Neural cell (in vitro differentiated cells): ENCODE measurements around the gene MACROH2A1. TPM values are rescaled to one million over a fixed set of nuclear protein-coding genes. Genes with fewer than 3 reads are reported as not detected.

ENCODE experiments used
- H2AFZ ChIP-seq: fragments of 200-600, 300-800 bp; sonication (generic), shearing (Covaris generic); 2 replicates; pipeline ENCODE4 v1.6.0; 2014; ENCODE audit warnings: low read depth, mild to moderate bottlenecking, antibody characterized with exemption, low read length, moderate library complexity
- H3F3A ChIP-seq: fragments of 200-600 bp; shearing (Covaris generic); 2 replicates; pipeline ENCODE4 v1.6.1; 2016; ENCODE audit warnings: mild to moderate bottlenecking, moderate library complexity, mixed read lengths, antibody characterized with exemption, low read length; ENCODE audit not compliant: insufficient read depth, poor library complexity, severe bottlenecking
- H3K27ac ChIP-seq: fragments of 200-600, 300-800 bp; sonication (generic), shearing (Covaris generic); 2 replicates; pipeline ENCODE4 v1.5.1; 2014; ENCODE audit warnings: mild to moderate bottlenecking, low read length, moderate library complexity
- H3K27me3 ChIP-seq: fragments of 300-800, 200-600 bp; sonication (generic), shearing (Covaris generic); 2 replicates; pipeline ENCODE4 v1.6.0; 2014; ENCODE audit warnings: mild to moderate bottlenecking, low read depth, low read length, moderate library complexity; ENCODE audit not compliant: insufficient read depth
- H3K36me3 ChIP-seq: fragments of 300-800, 200-600 bp; sonication (generic), shearing (Covaris generic); 2 replicates; pipeline ENCODE4 v1.5.1; 2014; ENCODE audit warnings: mild to moderate bottlenecking, antibody characterized with exemption, low read length, moderate library complexity; ENCODE audit not compliant: insufficient read depth
- H3K4me2 ChIP-seq: fragments of 300-800, 200-600 bp; sonication (generic), shearing (Covaris generic); 2 replicates; pipeline ENCODE4 v1.6.0; 2014; ENCODE audit warnings: mild to moderate bottlenecking, low read length
- H3K4me3 ChIP-seq: fragments of 300-800, 200-600 bp; sonication (generic), shearing (Covaris generic); 2 replicates; pipeline ENCODE4 v1.5.1; 2014; ENCODE audit warnings: mild to moderate bottlenecking, low read length, moderate library complexity
- H3K79me2 ChIP-seq: fragments of 200-600 bp; shearing (Covaris generic); replicated peaks from 2 replicates; pipeline ENCODE4 v1.6.0; 2014; ENCODE audit warnings: mild to moderate bottlenecking, low read length, moderate library complexity; ENCODE audit not compliant: insufficient read depth
- H3K9ac ChIP-seq: fragments of 300-800, 200-600 bp; sonication (generic), shearing (Covaris generic); 2 replicates; pipeline ENCODE4 v1.6.1; 2016; ENCODE audit warnings: mild to moderate bottlenecking, low read length, mixed read lengths
- H3K9me2 ChIP-seq: fragments of 200-600 bp; shearing (Covaris generic); 2 replicates; pipeline ENCODE4 v1.6.1; 2016; ENCODE audit warnings: mild to moderate bottlenecking, low read length, mixed read lengths; ENCODE audit not compliant: insufficient read depth
- H3K9me3 ChIP-seq: fragments of 200-600, 300-800 bp; sonication (generic), shearing (Covaris generic); 2 replicates; pipeline ENCODE4 v1.6.1; 2016; ENCODE audit warnings: mild to moderate bottlenecking, mixed run types, low read length, moderate library complexity, mixed read lengths
- H4K20me1 ChIP-seq: fragments of 200-600 bp; shearing (Covaris generic); 2 replicates; pipeline ENCODE4 v1.6.1; 2016; ENCODE audit warnings: mild to moderate bottlenecking, mixed run types; ENCODE audit not compliant: insufficient read depth
- EP300 ChIP-seq: fragments of 450-650 bp; conservative IDR thresholded peaks from 2 replicates; pipeline ENCODE4 v1.6.1; 2014; ENCODE audit warnings: antibody characterized with exemption, mild to moderate bottlenecking, moderate library complexity; ENCODE audit not compliant: poor library complexity, severe bottlenecking
- EZH2 ChIP-seq: fragments of 200-600, 300-800 bp; shearing (Covaris generic), sonication (generic); IDR thresholded peaks from 2 replicates; pipeline ENCODE4 v1.6.1; 2014; ENCODE audit warnings: antibody characterized with exemption, low read length, borderline replicate concordance, mild to moderate bottlenecking; ENCODE audit not compliant: insufficient read depth, poor library complexity, severe bottlenecking
- MXI1 ChIP-seq: fragments of 450-650 bp; conservative IDR thresholded peaks from 2 replicates; pipeline ENCODE4 v1.6.1; 2014; ENCODE audit warnings: antibody characterized with exemption, mild to moderate bottlenecking; ENCODE audit not compliant: poor library complexity, severe bottlenecking
- POLR2AphosphoS5 ChIP-seq: IDR thresholded peaks from 2 replicates; pipeline ENCODE4 v1.6.1; 2012
- RAD21 ChIP-seq: fragments of 450-650 bp; conservative IDR thresholded peaks from 2 replicates; pipeline ENCODE4 v1.6.1; 2014; ENCODE audit warnings: antibody characterized with exemption, mild to moderate bottlenecking, moderate library complexity
- SMC3 ChIP-seq: fragments of 450-650 bp; conservative IDR thresholded peaks from 2 replicates; pipeline ENCODE4 v1.6.1; 2014; ENCODE audit warnings: antibody characterized with exemption, mild to moderate bottlenecking, moderate library complexity; ENCODE audit not compliant: poor library complexity
- TAF1 ChIP-seq: IDR thresholded peaks from 2 replicates; pipeline ENCODE4 v1.6.1; 2012; ENCODE audit warnings: low read depth
- polyA plus RNA-seq: library from polyadenylated mRNA; depleted of rRNA; stranded (reverse); fragments of >200 nt; gene quantifications from 2 replicates; pipeline ENCODE4 v1.2.3, GENCODE V29; 2014
- TF ChIP-seq, protein P1 (sequence below): IDR thresholded peaks from 2 replicates; pipeline ENCODE4 v1.6.1; 2012; ENCODE audit warnings: borderline replicate concordance
- TF ChIP-seq, protein P2 (sequence below): fragments of 450-650 bp; IDR thresholded peaks from 2 replicates; pipeline ENCODE4 v1.5.1; 2014; ENCODE audit warnings: antibody characterized with exemption, mild to moderate bottlenecking, moderate library complexity; ENCODE audit not compliant: poor library complexity, severe bottlenecking

Gene MACROH2A1
- polyA plus RNA-seq, 1 donor from 2014 or later: 351 TPM

DNA sequence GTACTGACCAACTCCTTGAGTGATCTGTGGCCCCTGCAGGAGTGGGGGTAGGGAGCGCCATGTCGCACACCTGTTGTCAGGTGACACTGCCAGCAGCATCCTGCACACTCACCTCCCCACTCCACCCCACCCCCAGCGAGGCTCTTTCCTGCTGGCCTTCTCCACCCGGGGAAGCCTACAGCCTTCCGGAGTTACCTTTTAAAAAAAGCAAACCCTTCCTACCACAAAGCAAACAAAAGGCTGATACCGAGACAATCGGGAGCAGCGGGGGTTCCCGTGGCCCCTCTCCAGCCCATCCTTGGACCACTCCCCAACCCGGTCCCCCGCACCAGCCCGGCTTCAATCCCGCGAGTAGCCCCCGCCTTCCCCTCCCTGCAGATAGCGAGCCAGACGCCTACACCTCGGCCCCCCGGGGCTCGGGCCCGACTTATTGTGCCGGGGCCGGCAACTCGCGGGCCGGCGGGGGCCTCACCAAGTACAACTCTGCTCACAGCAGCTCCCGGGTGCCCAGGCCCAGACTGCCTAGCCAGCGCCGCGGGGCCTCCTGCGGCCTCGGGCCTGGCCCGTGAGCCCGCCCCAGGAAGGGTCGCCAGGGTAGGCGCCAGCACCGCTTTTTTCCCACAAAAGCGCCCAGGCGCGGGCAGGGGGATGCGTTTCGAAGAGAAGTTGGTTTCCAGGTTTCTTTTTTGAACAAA lies 724 bp downstream of the MACROH2A1 start:
- Histone ChIP-seq H3K9me3 (no peaks in the 10 kb centered on the region), H3K4me2 (peak overlapping the region; percentile 63), H3F3A (no peaks in the 10 kb centered on the region), H2AFZ (peak overlapping the region; percentile 42), H3K27me3 (no peaks in the 10 kb centered on the region), H3K9me2 (no peaks in the 10 kb centered on the region), H3K4me3 (peak overlapping the region; percentile 95), H3K9ac (peak overlapping the region; percentile 91), H3K36me3 (no peaks in the 10 kb centered on the region), H3K27ac (peak overlapping the region; percentile 55), H4K20me1 (no peaks in the 10 kb centered on the region), H3K79me2 (peaks cover 58% of the 10 kb centered on the region)
- no peak for TF ChIP-seq MXI1
- no peak for TF ChIP-seq EZH2
- no peak for TF ChIP-seq RAD21
- TF ChIP-seq TAF1: no peak
- TF ChIP-seq EP300: no peak
- TF ChIP-seq SMC3: no peak
- TF ChIP-seq, protein P1, sequence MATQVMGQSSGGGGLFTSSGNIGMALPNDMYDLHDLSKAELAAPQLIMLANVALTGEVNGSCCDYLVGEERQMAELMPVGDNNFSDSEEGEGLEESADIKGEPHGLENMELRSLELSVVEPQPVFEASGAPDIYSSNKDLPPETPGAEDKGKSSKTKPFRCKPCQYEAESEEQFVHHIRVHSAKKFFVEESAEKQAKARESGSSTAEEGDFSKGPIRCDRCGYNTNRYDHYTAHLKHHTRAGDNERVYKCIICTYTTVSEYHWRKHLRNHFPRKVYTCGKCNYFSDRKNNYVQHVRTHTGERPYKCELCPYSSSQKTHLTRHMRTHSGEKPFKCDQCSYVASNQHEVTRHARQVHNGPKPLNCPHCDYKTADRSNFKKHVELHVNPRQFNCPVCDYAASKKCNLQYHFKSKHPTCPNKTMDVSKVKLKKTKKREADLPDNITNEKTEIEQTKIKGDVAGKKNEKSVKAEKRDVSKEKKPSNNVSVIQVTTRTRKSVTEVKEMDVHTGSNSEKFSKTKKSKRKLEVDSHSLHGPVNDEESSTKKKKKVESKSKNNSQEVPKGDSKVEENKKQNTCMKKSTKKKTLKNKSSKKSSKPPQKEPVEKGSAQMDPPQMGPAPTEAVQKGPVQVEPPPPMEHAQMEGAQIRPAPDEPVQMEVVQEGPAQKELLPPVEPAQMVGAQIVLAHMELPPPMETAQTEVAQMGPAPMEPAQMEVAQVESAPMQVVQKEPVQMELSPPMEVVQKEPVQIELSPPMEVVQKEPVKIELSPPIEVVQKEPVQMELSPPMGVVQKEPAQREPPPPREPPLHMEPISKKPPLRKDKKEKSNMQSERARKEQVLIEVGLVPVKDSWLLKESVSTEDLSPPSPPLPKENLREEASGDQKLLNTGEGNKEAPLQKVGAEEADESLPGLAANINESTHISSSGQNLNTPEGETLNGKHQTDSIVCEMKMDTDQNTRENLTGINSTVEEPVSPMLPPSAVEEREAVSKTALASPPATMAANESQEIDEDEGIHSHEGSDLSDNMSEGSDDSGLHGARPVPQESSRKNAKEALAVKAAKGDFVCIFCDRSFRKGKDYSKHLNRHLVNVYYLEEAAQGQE: no peak
- TF ChIP-seq, protein P2, sequence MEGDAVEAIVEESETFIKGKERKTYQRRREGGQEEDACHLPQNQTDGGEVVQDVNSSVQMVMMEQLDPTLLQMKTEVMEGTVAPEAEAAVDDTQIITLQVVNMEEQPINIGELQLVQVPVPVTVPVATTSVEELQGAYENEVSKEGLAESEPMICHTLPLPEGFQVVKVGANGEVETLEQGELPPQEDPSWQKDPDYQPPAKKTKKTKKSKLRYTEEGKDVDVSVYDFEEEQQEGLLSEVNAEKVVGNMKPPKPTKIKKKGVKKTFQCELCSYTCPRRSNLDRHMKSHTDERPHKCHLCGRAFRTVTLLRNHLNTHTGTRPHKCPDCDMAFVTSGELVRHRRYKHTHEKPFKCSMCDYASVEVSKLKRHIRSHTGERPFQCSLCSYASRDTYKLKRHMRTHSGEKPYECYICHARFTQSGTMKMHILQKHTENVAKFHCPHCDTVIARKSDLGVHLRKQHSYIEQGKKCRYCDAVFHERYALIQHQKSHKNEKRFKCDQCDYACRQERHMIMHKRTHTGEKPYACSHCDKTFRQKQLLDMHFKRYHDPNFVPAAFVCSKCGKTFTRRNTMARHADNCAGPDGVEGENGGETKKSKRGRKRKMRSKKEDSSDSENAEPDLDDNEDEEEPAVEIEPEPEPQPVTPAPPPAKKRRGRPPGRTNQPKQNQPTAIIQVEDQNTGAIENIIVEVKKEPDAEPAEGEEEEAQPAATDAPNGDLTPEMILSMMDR: no peak
- TF ChIP-seq POLR2AphosphoS5: no peak

DNA sequence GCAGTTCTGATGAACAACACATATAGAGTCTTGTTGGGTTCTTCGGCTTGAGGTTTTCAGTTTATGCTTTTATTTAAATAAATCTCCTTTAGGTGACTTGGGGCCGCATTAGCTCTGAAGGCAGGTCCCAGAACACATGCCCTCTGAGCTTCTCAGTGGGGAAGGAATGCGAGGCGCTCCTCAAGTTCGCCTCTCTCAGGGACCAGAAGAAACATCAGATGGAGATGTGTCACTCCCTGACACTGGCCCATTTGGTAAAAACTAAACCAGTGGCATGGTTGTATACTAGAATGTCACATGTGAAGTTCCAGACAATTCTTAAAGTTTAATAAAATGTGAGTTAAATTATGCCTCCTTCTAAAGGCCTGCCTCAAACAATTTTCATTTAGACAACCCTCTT lies 1.9 kb downstream of the MACROH2A1 start:
- H3K79me2 ChIP-seq: peaks cover 70% of the 10 kb centered on the region
- peak overlapping the region; percentile 63 for H3K4me2 ChIP-seq

More for the DNA sequence above, 1.9 kb downstream of the MACROH2A1 start:
- Histone ChIP-seq H3K4me3 (peak overlapping the region; percentile 95), H3K9me2 (no peaks in the 10 kb centered on the region), H3F3A (no peaks in the 10 kb centered on the region), H2AFZ (no peak overlapping the region), H3K9me3 (no peaks in the 10 kb centered on the region), H4K20me1 (no peaks in the 10 kb centered on the region), H3K27me3 (no peaks in the 10 kb centered on the region), H3K36me3 (no peaks in the 10 kb centered on the region), H3K27ac (no peak overlapping the region), H3K9ac (no peak overlapping the region)
- no peak for TF ChIP-seq EZH2
- TF ChIP-seq SMC3: no peak
- TF ChIP-seq, protein P1: no peak
- TF ChIP-seq POLR2AphosphoS5: no peak
- TF ChIP-seq, protein P2: no peak
- TF ChIP-seq EP300: no peak
- TF ChIP-seq TAF1: no peak
- no peak for TF ChIP-seq MXI1
- TF ChIP-seq RAD21: no peak
